ENCODE data around the gene BMPER.

DNA sequence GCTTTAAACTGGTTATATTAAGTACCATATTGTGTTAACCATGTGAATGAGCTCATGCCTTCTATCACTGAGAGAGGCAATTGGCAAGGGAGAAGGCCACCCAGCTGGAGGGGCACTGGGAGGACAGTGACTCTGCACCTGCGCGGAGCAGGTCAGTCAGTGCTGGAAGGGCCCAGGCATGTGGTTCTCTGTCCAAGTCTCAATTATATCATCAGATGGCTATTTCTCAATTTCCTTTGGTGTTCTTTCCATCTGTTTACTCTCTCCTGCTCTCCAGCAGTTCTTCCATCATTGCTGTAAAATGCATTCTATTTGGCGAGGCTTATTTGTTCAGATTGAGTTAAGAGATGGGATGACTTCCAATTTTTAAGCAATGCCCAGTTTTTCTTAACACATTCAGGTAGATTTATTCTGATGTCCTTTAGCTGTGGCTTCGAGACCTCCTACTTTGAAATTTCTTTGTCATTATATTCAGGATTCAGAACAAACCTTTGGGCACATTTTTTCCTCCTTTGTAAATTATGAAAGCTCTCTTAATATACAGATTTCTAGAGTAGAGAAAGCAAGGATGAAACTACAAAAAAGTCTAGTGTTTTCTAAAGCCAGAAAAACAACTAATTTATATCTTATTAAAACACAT lies 159.3 kb downstream of the BMPER start:
- TF ChIP-seq CTCF (IDR thresholded peaks at IDR 0.05) (no peak), POLR2A (IDR thresholded peaks at IDR 0.05; ENCODE audit: low read depth) (no peak), POLR2AphosphoS5 (IDR thresholded peaks at IDR 0.05) (peak in 1 of 2 donors; percentile 25), EP300 (IDR thresholded peaks at IDR 0.05) (no peak)

Measured in esophagus muscularis mucosa (tissue), 4 donors.